Fibroblast of skin of abdomen (primary cell): ENCODE measurements around the gene RS1.

Experiments
- DNase-seq: peaks from one replicate; pipeline ENCODE4 v3.0.0-alpha.2; 2013

RS1 gene

DNA sequence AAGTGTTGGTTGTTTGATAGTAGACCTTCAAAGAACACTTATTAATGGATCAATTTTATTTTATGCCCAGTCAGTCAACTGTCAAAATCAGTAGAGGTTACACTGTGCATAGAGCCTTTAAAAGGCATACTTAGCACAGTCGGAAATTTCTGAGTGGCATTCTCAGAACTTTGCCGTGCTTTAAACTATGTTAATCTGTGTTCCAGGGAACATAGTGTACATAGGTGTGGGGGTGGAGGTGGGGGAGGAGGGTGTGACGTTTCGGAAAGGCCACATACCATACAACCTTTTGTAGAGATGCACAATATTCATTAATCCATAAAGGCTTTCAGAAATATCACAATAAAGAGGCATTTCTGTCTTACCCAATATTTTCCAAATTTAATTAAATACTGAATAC, 75.8 kb downstream of the RS1 start:
- DNase-seq, result no peak

DNA sequence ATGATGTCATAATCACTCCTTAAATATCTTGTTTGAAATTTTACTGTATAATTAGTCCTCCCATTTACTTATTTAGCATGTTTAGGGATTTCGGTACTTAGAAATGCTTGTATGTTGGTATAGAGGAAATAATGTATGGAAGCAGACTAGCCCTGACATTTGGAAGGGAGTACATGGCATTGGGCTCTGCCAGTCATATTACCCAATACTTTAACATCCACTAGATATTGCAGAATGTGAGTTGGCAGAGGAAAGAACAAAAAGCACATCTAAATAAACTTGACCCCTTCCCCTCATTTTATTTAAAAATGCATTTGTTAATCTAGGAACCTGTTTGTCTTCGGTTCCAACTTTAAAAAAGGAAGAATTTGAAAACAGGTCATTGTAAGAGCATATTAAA, 77.8 kb downstream of the RS1 start:
- DNase-seq, result no peak

DNA sequence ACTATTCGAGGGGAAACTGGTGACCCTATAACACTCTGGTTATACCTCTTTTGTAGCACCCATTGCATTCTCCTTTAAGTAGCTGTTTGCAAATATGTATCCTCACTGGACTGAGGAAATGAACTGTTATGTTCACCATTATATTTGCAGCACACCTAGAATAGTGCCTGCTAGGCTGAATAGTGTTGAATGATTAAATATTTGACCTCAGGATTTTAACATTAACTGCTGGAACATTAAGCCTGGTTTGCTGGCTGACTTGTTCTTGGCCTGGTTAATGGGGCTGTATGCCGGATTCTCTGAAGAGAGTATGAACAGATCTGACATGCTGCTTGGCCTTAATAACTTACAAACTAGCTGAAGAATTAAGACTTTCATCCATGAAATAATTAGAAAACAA, 80.1 kb downstream of the RS1 start:
- DNase-seq, result no peak
